Muscle layer of colon (tissue), 2 donors: ENCODE data around the gene SMIM3.
A peak's percentile ranks its signal among the peaks of the same experiment; 100 is the strongest.

Source experiments
- H3K27ac ChIP-seq: one replicate; pipeline ENCODE4 v1.7.0; 2013; ENCODE audit warnings: low read depth, mild to moderate bottlenecking, low read length, moderate library complexity
- H3K27me3 ChIP-seq, 2 donors: one replicate each; pipeline ENCODE4 v1.7.0; 2013; ENCODE audit warnings: low read length in 2 of 2, mild to moderate bottlenecking in 2 of 2; ENCODE audit not compliant: insufficient read depth in 2 of 2, control insufficient read depth in 1 of 2
- H3K36me3 ChIP-seq: one replicate; pipeline ENCODE4 v1.7.0; 2013; ENCODE audit warnings: mild to moderate bottlenecking, low read length; ENCODE audit not compliant: insufficient read depth
- H3K4me1 ChIP-seq: one replicate; pipeline ENCODE4 v1.7.0; 2013; ENCODE audit warnings: mild to moderate bottlenecking, low read length; ENCODE audit not compliant: insufficient read depth
- H3K4me3 ChIP-seq, 2 donors: one replicate each; pipeline ENCODE4 v1.7.0; 2013; ENCODE audit warnings: low read length in 2 of 2, low read depth in 1 of 2, mild to moderate bottlenecking in 1 of 2, moderate library complexity in 1 of 2
- H3K9ac ChIP-seq: one replicate; pipeline ENCODE4 v1.7.0; 2013; ENCODE audit warnings: low read length
- H3K9me3 ChIP-seq: one replicate; pipeline ENCODE4 v1.7.0; 2013; ENCODE audit warnings: mild to moderate bottlenecking, low read length
- donor health status: abdominal sarcoma.
- donor health status: Adenocarcinoma of cecum.

SMIM3 gene

DNA sequence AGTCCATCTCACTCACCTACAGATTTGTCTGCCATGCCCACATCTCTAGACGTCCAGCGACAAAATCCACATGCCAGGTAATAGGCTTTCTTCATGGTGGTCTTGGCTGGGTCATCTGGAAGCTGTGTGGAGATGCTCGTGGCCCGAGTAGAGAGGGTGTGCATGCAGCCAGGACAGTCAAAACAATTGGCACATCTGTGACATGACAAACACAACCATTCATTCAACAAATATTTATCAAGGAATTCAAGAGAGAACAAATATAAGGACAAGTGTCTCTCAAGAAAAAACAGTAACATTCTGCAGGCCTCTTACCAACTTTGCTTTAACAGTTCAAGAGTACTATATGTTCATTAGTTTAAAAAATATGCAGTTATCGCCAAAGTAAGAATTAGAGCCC is 25.1 kb upstream of the SMIM3 start:
- Histone ChIP-seq H3K36me3 (peaks cover 57% of the 10 kb centered on the region), H3K9me3 (no peaks in the 10 kb centered on the region), H3K27me3 (no peaks in the 10 kb centered on the region), H3K4me1 (peaks cover 31% of the 10 kb centered on the region), H3K27ac (no peak overlapping the region), H3K4me3 (no peak overlapping the region), H3K9ac (no peak overlapping the region)

DNA sequence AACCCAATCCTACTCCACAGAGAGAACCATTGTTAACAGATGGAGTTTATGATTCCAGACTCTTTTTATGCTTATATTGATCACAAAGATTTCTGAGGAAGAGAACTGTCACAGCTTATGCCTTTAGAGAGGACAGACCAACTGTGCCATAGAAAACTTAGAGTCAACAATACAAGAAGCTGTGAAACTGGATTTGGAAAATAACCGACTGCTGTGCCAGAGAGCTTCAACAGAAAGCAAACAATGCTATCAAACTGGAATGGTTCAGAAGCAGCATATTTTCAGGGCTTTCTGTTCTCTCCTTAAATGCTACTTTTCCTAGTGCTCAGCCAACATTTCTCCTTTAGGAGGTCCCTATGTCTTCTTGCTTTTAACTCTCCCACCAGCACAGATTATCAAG is 24.7 kb upstream of the SMIM3 start:
- no peak overlapping the region for H3K27ac ChIP-seq

DNA sequence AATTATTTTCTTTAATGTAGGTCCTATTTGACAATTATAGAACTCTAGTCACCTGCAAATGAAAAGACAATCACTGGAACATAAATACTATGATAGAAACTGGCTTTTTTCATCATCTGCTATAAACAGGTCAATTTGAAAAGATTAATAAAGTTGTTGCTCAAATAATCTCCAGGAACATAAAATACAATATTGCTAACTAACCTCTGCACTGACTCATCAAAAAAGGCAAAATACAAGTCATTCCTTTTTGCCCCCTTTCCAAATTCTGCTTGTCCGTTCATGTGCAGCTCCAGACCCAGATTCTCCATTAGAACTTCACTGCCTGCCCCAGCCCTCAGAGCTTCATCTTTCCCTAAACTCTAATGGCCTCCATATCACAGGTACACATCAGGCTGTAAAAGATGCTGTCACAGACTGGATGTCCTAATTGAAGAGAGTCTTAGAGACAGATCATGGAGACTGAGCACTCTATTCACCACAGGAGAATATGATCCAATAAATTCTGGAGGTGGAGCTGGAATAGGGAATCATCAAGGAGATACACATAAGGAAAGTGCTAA is 21.4 kb upstream of the SMIM3 start:
- H3K4me1 ChIP-seq = peaks cover 23% of the 10 kb centered on the region
- no peaks in the 10 kb centered on the region for H3K9me3 ChIP-seq
- H3K4me3 ChIP-seq = no peak overlapping the region
- H3K27ac ChIP-seq = no peak overlapping the region
- H3K36me3 ChIP-seq = peaks cover 42% of the 10 kb centered on the region
- H3K9ac ChIP-seq = no peak overlapping the region
- no peaks in the 10 kb centered on the region for H3K27me3 ChIP-seq

More for the DNA sequence above, 24.7 kb upstream of the SMIM3 start:
- H3K27me3 ChIP-seq = no peaks in the 10 kb centered on the region
- H3K36me3 ChIP-seq = peaks cover 57% of the 10 kb centered on the region
- H3K4me3 ChIP-seq = no peak overlapping the region
- H3K4me1 ChIP-seq = peaks cover 31% of the 10 kb centered on the region
- no peaks in the 10 kb centered on the region for H3K9me3 ChIP-seq
- no peak overlapping the region for H3K9ac ChIP-seq

DNA sequence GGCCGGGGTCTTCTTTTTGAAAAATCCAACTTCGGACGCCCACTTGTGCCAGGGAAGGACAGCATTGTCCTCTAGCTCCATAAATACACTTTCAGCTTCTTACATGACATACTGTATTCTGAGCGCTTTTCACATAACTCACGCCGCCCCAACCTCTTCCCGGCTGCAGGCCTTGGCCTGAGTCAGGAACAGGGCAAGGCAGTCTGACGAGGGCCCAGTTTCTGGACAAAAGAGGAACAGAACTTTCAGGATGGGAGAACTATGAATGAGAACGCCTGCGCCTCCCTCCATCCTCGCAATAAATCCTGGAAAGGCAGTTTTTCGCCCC is 20.4 kb upstream of the SMIM3 start:
- peaks cover 29% of the 10 kb centered on the region for H3K4me1 ChIP-seq
- peak overlapping the region; percentile 69 to 82 for H3K4me3 ChIP-seq
- peak overlapping the region; percentile 96 for H3K27ac ChIP-seq
- H3K27me3 ChIP-seq = no peaks in the 10 kb centered on the region
- H3K36me3 ChIP-seq = peaks cover 32% of the 10 kb centered on the region
- H3K9ac ChIP-seq = peak overlapping the region; percentile 75
- H3K9me3 ChIP-seq = no peaks in the 10 kb centered on the region

DNA sequence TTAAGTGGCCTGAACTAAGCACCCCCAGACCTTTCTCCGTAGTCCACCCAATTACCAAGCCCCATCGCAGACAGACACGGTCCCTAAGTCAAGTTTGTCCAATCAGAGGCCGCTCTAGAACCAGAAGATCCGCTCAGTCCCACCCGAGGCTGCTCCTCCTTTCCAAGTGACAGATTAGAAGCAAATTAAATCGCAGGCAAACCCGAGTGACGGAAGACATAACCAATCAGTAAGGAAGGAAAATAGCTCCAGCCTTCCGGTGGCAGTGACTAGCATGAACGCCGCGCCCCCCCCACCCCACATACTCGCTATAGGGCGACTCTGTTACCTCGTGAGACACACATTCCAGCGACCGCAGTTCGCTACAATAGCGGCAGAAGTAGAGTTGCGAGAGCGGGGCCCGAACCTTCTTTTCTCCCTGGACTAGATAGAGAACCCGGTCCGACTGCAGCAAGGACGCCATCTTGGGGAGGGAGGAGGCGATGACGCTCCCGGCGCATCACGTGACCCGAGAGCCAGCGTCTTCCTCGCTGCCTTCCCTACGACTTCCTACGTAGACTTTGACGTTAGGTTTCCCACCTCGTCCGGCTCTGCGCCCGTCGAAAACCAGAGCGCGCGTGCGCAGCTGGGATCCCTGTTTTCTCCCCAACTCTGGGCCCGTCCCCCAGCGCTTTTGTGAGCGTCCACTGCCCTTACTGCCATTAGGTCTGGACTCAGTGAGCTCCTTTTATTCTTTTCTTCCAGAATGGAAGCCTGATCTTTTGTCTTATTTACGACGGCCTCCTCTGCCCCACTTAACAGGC is 19.8 kb upstream of the SMIM3 start, which contains the start of gene DCTN4:
Gene DCTN4, minus strand, starts transcription at position 487 of the 803 bp plus-strand sequence. Its CDS starts 24 bp downstream, at position 463.
- peaks cover 29% of the 10 kb centered on the region for H3K4me1 ChIP-seq
- no peaks in the 10 kb centered on the region for H3K9me3 ChIP-seq
- H3K4me3 ChIP-seq = peak within 1 kb of the TSS; percentile 69 to 82

DNA sequence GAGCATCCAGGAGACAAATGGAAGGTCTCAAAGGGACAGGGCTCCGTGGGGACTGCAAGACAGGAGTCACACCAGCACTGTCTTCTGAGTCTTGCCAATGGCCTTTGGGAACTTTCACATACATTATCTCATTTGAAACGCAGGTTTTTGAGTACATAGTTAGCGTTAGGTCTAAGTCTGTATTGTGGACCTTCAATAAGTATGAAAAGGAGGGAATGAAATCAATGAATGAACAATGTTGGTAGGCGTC is 19.3 kb upstream of the SMIM3 start:
- Histone ChIP-seq H3K27me3 (no peaks in the 10 kb centered on the region), H3K9me3 (no peaks in the 10 kb centered on the region), H3K9ac (peak overlapping the region; percentile 75), H3K4me3 (peak overlapping the region; percentile 69 to 82), H3K27ac (peak overlapping the region; percentile 96), H3K36me3 (peaks cover 22% of the 10 kb centered on the region), H3K4me1 (peaks cover 29% of the 10 kb centered on the region)

More for the DNA sequence above, 19.8 kb upstream of the SMIM3 start, which contains the start of gene DCTN4:
- Histone ChIP-seq H3K9ac (peak within 1 kb of the TSS; percentile 75), H3K36me3 (peaks cover 27% of the 10 kb centered on the region), H3K27ac (peak within 1 kb of the TSS; percentile 96), H3K27me3 (no peaks in the 10 kb centered on the region)

DNA sequence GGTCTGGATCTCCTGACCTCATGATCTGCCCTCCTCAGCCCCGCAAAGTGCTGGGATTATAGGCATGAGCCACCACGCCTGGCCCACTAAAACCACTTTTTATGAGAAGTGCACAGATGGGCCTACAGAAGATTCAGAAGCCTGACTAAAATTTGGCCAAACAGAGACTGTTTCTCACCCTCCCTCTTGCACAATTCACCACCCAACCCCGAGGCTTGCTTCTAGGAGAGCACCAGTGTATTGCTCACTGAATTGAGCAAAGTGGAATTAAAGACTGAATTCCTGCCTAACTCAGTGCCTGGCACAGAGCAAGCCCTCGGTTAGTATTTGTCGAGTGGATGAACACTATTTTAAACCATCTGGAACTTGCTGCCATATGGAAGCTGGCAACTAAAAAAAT is 16.3 kb upstream of the SMIM3 start:
- H3K4me1 ChIP-seq = peaks cover 17% of the 10 kb centered on the region
- H3K4me3 ChIP-seq = no peak overlapping the region
- no peak overlapping the region for H3K27ac ChIP-seq
- no peaks in the 10 kb centered on the region for H3K9me3 ChIP-seq
- no peak overlapping the region for H3K9ac ChIP-seq
- H3K27me3 ChIP-seq = no peaks in the 10 kb centered on the region
- H3K36me3 ChIP-seq = no peaks in the 10 kb centered on the region

DNA sequence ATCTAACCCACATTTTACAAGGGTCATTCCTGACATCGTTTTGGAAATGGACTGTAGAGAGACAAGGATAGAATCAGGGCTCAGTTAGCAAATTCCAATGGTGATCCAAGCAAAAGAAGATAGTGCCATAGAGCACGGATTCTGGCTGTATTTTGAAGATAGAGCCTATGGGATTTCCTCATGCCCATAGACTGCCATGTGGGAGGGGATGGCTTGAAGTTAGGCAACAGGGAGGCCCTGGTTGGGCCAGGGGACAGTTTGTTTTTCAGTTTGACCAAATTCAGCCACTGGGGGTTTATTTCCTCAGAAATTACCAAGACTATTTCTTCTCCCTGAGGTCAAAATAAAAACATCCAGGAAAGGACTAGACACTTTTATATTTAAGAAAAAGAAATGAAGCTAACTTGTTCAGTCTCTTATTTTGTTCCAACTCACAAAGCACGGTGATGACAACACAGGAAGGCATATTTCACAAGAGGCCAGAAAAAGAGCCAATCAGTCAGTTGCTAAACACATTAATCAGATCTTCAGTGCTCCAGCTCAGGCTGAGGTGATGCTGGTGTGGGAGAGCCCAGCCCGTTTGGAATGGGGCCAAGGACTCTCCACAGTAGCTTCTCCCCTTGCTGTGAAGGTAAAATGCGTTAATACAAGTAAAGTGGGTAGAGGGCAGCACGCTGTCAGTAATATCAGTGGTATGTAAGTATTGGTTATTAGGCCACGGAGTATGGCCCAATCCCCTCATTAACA is 15.4 kb upstream of the SMIM3 start:
- no peak overlapping the region for H3K27ac ChIP-seq
- no peaks in the 10 kb centered on the region for H3K9me3 ChIP-seq
- no peak overlapping the region for H3K9ac ChIP-seq
- no peaks in the 10 kb centered on the region for H3K36me3 ChIP-seq
- no peak overlapping the region for H3K4me3 ChIP-seq
- no peaks in the 10 kb centered on the region for H3K27me3 ChIP-seq
- peaks cover 14% of the 10 kb centered on the region for H3K4me1 ChIP-seq

DNA sequence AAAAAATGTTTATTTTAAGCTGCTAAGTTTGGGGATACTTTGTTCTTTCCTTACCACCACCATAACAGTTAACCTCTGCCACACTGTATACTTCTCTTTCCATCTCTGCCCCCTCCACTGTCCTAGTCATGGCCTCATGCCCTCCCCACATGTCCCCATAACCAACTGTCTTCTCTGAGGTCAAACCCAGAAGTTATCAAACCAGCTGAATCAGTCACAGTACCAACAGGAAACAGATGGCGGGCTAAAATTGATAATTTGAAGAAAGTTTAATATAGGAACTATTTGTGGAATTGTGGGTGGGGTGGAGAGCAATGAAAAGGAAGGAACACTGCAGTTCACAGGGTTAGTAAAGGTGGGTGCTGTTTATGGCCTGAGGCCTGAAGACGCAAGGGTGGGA is 14.0 kb upstream of the SMIM3 start:
- H3K9me3 ChIP-seq = no peaks in the 10 kb centered on the region
- H3K27ac ChIP-seq = no peak overlapping the region
- no peaks in the 10 kb centered on the region for H3K27me3 ChIP-seq
- H3K4me1 ChIP-seq = peaks cover 8% of the 10 kb centered on the region
- H3K9ac ChIP-seq = no peak overlapping the region
- H3K36me3 ChIP-seq = no peaks in the 10 kb centered on the region
- H3K4me3 ChIP-seq = no peak overlapping the region

DNA sequence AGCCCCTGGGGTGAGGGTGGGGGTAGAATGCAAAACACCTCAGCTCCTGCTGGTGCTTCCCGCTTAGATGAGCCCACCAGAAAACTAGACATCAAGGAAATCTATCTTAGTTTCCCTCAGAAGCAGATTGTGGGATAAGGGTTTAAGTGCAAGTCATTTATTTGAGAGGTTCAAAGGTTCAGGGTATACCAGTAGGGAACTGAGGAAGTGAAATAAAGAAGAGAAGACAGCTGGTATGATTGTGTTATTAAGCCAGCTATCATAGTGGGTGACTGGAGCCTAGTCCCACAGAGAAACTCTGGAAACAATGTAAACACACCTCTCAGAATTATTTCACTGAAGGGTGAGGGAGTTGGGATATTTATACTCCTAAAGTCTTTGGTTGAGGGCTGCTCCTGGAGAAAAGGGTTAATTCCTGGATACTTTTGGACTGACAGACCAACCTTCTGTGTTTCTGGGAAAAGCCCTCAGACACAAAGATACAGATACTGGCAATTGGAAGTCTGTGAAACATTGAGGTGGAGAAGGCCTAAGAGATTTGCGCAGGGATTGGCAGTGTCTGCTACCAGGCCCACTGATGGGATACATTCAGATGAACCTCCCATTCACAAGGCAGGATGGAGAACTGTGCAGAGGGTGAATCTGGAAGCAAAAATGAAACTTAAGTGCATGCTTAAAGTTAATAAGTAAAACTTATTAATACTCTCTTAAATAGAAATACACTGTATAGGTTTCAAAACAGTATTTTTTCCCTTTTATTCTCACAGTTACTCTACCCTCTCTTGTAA is 13.4 kb upstream of the SMIM3 start:
- Histone ChIP-seq H3K4me3 (no peak overlapping the region), H3K9me3 (no peaks in the 10 kb centered on the region)

DNA sequence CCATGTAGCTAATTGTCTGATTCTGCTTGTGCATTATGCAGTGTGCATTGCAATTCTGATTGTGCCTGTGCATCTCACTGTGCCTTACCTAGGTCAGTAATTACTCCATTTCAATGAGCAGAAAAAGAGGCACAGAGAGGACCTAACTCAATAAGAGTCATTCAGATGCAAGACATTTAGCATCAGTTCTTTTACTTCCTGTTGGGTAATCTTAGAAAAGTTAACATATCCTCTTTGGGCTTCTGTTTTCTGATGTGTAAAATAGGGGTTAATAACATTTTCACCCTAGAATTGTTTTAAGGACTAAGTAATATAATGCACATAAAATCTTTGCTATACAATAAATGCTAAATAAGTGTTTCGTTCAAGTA is 12.8 kb upstream of the SMIM3 start:
- no peaks in the 10 kb centered on the region for H3K36me3 ChIP-seq
- H3K4me3 ChIP-seq = no peak overlapping the region
- peaks cover 6% of the 10 kb centered on the region for H3K4me1 ChIP-seq
- no peaks in the 10 kb centered on the region for H3K9me3 ChIP-seq
- H3K27ac ChIP-seq = no peak overlapping the region
- H3K27me3 ChIP-seq = no peaks in the 10 kb centered on the region
- no peak overlapping the region for H3K9ac ChIP-seq

More for the DNA sequence above, 13.4 kb upstream of the SMIM3 start:
- Histone ChIP-seq H3K4me1 (peaks cover 6% of the 10 kb centered on the region), H3K27ac (no peak overlapping the region), H3K36me3 (no peaks in the 10 kb centered on the region), H3K27me3 (no peaks in the 10 kb centered on the region), H3K9ac (no peak overlapping the region)
